HPDE6-E6E7 (cell line): ENCODE results near the gene SERINC2.
"Not testable (repeated sequence)": the region's sequence is repeated elsewhere in the genome, so short reads cannot be mapped to it uniquely, and the experiment has no call there.

Source experiments
- DNase-seq: peaks from one replicate; pipeline ENCODE4 v3.0.0; 2011; ENCODE audit warnings: missing footprints; ENCODE audit errors: extremely low spot score

The SERINC2 gene

DNA sequence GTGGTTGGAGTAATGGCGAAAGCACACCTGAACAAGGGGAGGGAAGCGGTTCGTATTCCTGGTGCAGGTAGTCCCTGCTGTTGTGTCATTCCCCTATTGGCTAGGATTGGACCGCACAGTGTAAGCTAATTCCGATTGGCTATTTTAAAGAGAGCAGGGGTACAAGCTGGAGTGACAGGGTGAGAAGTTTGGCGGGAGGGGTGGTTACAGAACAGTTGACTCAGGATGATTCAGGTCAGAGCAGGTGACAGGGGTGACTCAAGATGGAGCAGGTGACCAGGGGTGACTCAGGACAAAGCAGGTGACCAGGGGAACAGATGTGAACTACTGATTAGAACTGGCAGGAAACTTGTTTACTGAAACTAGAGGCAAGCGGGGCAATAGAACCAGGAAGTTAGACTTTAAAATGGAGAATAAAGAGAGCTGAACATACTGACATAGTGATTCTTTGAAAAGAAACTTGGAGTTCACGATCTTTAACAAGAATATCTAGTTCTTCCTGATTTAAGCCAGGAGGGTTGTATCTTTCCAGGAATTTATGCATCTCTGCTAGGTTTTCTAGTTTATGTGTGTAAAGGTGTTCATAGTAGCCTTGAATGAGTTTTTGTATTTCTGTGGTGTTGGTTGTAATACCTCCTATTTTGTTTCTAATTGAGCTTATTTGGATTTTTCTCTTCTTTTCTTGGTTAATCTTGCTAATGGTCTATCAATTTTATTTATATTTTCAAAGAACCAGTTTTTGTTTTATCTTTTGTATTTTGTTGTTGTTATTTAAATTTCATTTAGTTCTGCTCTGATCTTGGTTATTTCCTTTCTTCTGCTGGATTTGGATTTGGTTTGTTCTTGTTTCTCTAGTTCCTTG, 58.7 kb downstream of the SERINC2 start:
- DNase-seq = not testable (repeated sequence)

- DNase-seq = not testable (repeated sequence)
These were observed 59.3 kb downstream of the SERINC2 start for GRCh38 chr1:31472314-31472651.

DNA sequence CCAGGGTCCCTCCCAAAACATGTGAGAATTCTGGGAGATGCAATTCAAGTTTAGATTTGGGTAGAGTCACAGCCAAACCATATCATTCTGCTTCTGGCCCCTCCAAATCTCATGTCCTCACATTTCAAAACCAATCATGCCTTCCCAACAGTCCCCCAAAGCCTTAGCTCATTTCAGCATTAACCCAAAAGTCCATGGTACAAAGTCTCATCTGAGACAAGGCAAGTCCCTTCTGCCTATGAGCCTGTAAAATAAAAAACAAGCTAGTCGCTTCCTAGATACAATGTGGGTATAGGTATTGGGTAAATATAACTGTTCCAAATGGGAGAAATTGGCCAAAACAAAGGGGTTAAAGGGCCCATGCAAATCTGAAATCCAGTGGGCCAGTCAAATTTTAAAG, 59.7 kb downstream of the SERINC2 start:
- not testable (repeated sequence) for DNase-seq

DNA sequence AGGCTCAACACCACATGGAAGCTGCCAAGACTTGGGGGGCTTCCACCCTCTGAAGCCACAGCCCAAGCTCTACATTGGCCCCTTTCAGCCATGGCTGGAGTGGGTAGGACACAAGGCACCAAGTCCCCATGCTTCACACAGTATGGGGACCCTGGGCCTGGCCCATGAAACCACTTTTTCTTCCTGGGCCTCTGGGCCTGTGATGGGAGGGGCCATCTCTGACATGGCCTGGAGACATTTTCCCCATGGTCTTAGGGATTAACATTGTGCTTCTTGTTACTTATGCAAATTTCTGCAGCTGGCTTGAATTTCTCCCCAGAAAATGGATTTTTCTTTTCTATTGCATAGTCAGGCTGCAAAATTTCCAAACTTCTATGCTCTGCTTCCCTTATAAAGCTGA, 60.5 kb downstream of the SERINC2 start:
- not testable (repeated sequence) for DNase-seq

DNA sequence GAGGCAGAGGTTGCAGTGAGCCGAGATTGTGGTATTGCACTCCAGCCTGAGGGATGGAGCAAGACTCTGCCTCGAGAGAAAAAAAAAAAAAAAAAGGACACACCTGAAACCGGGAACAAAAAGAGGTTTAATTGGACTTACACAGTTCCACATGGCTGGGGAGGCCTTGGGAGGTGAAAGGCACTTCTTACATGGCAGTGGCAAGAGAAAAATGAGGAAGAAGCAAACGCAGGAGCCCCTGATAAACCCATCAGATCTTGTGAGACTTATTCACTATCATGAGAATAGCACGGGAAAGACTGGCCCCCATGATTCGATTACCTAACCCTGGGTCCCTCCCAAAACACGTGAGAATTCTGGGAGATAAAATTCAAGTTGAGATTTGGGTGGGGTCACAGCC, 61.6 kb downstream of the SERINC2 start:
- DNase-seq = not testable (repeated sequence)

DNA sequence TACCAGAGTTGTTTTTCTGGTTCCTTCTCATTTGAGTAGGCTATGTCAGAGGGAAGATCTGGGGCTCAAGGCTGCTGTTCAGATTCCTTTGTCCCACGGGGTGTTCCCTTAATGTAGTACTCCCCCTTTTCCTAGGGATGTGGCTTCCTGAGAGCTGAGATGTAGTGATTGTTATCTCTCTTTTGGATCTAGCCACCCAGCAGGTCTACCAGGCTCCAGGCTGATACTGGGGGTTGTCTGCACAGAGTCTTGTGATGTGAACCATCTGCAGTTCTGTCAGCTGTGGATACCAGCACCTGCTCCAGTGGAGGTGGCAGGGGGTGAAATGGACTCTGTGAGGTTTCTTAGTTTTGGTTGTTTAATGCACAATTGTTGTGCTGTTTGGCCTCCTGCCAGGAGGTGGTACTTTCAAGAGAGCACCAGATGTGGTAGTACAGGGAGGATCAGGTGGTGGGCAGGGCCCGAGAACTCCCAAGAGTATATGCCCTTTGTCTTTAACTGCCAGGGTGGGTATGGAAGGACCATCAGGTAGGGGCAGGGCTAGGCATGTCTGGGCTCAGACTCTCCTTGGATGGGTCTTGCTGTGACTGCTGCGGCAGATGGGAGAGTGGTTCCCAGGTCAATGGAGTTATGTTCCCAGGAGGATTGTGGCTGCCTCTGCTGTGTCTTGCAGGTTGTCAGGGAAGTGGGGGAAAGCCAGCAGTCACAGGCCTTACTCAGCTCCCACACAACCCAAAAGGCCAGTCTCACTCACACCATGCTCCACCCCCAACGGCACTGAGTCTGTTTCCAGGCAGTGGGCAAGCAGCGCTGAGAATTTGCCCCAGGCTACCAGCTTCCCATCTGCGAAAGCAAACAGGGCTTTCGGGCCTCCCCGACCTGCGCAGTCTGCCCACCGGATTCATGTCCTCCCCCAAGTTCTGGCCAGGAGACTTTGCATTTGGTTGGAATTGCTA, 64.2 kb downstream of the SERINC2 start:
- no peak for DNase-seq

DNA sequence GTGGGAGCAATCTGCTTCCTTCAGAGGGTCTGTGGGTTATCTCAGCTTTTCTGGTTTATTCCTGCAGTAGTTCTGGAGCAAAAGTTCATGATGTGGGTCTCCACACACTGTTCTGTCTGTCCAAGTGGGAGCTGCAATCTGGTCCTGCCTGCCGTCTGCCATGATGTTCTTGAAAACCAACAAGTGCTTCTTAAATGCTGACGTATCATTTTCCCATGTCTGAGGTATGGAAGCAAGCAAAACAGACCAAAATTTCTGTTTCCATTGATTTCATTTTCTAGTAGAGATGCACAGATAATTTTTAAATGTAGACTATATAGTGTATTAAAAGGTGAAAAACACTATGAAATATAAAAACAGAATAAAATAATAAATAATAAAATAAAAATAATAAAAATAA, 65.2 kb downstream of the SERINC2 start:
- DNase-seq = no peak

DNA sequence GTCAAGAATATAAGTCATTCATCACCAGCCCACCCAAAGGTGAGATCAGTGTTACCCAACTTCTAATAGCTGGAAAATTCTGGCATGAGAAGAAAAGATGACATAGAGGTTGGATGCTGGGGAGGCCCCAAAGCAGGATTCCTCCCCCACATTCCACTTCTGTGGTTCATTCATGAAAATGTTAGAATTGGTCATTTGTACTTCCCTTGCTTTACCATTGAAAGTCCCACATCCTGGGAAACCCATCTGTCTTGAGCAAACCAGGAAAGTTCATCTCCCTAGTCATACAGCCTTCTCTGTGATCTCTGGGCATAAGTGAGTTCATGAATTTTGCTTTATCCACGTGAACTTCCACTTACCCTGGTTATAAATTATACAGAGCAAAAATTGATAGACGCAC, 66.8 kb downstream of the SERINC2 start:
- no peak for DNase-seq

DNA sequence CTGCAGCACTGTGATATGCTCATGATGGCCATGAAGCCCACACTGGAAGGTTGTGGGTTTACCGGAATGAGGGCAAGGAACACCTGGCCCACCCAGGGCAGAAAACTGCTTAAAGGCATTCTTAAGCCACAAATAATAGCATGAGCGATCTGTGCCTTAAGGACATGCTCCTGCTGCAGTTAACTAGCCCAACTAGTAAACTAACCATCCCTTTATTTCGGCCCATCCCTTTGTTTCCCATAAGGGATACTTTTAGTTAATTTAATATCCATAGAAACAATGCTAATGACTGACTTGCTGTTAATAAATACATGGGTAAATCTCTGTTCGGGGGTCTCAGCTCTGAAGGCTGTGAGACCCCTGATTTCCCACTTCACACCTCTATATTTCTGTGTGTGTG, 67.4 kb downstream of the SERINC2 start:
- not testable (repeated sequence) for DNase-seq

DNA sequence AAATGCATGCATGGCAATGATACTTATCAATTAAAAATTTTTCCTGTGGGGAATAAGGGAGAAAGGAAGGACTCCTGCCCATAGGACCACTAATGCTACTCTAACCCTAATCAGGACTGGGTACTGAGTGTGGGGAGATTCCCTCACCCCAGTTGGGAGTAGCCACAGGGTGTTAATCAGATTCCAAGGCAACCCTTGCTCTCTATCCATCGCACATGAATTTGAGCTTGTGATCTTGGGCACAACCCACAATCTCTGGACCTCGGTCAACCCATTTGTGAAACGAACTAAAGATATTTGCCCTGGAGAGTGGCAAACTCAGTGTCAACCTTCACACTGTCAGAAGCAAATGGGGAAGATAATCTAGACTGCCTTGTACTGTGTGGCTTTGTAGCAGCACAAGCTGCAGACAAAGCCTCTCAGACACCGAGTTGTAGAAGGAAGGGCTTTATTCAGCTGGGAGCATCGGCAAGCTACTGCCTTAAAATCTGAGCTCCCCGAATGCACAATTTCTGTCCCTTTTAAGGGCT, 69.5 kb downstream of the SERINC2 start:
- DNase-seq = no peak

DNA sequence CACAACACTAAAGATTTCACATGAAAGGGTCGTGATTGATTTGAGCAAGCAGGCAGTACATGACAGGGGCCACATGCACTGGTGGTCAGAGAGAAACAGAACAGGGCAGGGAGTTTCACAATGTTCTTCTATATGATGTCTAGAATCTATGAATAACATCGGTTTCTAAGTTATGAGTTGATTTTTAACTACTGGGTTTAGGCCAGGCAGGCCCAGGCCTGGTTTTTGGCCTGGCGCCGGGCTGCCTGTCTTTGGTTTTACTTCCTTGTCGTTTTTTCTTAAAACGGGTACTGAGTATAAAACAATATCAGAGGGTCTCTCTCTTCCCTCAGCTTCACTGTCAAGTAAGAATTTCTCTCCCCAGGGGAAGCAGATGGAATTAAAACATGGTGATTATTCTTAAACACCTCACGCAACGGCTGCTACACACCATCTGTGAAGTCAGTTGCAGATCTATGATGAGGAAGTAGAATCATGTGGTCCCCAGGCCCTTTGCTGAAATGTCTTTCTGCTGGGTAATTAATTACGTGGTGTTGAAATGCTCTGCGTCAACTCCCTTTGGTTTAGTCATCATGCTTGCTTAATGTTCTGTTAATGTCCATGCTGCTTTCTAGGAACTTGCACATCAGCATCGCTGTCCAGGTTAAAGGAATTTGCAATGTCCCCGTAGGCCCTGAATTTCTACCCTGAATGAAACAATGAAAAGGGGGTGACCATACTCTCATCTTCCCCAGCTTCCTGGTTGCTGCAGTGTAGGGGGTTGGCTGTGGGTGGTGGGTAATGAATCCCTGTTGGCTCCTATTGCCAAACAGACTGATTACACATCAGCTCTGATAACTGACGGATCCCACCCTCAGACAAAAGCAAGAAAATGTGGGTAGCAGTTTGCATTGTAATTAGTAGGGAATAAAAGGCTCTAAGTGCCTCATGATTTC, 70.3 kb downstream of the SERINC2 start:
- peak; percentile 89 for DNase-seq
